GM19468 (cell line): ENCODE results near the gene MICAL2.

ENCODE experiments used
- ATAC-seq: cut with Tn5 transposase; IDR thresholded peaks from one replicate; pipeline ENCODE4 v1.9.1; 2021; ENCODE audit warnings: mild to moderate bottlenecking, moderate library complexity, moderate number of reproducible peaks; ENCODE audit not compliant: unreplicated experiment; ENCODE audit errors: extremely low read depth

The MICAL2 gene, protein sequence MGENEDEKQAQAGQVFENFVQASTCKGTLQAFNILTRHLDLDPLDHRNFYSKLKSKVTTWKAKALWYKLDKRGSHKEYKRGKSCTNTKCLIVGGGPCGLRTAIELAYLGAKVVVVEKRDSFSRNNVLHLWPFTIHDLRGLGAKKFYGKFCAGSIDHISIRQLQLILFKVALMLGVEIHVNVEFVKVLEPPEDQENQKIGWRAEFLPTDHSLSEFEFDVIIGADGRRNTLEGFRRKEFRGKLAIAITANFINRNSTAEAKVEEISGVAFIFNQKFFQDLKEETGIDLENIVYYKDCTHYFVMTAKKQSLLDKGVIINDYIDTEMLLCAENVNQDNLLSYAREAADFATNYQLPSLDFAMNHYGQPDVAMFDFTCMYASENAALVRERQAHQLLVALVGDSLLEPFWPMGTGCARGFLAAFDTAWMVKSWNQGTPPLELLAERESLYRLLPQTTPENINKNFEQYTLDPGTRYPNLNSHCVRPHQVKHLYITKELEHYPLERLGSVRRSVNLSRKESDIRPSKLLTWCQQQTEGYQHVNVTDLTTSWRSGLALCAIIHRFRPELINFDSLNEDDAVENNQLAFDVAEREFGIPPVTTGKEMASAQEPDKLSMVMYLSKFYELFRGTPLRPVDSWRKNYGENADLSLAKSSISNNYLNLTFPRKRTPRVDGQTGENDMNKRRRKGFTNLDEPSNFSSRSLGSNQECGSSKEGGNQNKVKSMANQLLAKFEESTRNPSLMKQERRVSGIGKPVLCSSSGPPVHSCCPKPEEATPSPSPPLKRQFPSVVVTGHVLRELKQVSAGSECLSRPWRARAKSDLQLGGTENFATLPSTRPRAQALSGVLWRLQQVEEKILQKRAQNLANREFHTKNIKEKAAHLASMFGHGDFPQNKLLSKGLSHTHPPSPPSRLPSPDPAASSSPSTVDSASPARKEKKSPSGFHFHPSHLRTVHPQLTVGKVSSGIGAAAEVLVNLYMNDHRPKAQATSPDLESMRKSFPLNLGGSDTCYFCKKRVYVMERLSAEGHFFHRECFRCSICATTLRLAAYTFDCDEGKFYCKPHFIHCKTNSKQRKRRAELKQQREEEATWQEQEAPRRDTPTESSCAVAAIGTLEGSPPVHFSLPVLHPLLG

GRCh38 chr11:12110201-12110713, at the start of gene MICAL2:
MICAL2 (plus strand) TSS chr11:12110590; CDS start chr11:12162156, 51,566 bp downstream.
- peak; percentile 99 for ATAC-seq

DNA sequence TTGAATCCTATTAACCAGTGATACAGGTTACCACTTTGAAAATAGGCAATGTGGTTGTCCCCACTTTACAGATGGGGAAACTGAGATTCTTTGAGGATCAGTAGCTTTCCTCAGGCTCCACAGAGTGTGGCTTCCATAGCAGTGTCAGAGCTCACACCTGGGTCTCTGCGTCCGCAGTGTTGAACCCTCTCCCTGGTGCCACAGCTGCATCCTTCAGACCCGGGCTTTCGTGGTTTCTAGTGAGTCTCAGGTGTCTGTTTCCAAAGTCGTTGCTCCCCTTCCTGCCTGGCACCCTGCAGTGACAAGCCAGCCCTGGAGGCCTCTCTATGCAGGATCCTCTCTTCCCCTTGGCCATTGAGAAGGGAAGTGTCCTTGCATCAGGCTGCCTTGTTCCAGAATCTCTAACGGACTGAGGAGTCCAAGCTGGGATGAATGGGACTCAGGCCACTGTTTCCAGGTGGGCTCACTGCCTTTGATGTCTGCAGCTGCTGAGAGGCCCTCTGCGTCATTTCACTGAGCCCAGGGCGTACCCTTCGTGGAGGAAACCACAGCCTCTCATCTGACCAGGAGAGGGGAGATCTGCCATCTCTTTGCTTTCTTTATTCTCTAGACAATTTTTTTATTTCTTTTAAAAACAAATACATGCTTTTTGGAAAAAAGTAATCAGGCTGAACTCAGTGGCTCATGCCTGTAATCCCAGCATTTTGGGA, 48.4 kb upstream of the MICAL2 start:
- no peak for ATAC-seq

DNA sequence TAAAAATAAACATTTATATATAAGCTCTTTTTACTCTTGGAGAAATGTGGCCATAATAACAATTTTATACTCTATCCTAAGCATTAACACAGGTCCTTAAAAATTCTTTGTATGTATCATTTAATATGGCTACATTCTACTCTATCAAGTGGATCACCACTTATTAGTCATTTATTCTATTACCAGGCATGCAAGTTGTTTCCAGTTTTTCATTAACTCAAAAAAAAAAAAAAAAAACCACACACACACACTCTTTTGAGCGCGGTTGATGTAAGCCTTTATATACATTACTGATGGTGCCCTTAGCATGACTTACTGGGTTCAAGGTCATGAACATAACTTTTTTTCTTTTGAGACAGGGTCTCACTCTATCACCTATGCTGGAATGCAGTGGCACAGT, 47.1 kb upstream of the MICAL2 start:
- no peak for ATAC-seq

GRCh38 chr11:12064136-12064953, 46.0 kb upstream of the MICAL2 start:
- ATAC-seq, result no peak

- no peak for ATAC-seq
Observed at GRCh38 chr11:12064954-12065280, 45.5 kb upstream of the MICAL2 start.

DNA sequence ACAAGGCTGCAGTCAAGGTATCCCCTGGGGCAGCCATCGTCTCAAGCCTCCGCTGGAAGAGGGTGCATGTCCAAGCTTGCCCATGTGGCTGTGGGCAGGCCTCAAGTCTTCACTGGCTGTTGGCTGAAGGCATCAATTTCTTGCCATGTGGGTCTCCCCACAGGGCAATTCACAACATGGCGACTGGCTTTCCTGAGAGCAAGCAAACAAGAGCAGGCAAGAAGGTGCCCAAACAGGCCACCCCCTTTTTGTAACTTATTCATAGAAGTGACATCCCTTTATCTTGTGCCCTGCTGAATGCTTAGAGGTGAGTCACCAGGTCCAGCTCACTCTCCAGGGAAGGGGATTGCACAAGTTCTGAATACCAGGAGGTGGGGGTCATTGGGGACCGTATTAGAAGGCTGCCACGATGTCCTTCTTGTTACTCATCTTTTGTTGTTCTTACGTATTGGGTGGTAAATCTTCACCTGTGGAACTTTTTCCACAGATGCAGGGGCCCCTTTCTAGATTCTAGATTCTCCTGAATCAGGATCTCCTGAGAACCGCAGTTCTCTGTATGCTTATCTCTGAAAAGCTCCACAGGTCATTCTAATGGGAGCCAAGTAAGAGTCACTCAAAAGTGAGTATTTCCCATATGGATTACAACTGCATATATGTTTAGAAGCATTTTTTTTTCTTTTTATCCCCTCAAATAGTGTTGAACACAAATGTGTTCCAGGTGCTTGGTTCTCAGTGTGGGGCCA, 44.2 kb upstream of the MICAL2 start:
- ATAC-seq, result no peak

- ATAC-seq, result no peak
Observed at GRCh38 chr11:12066799-12067508, 43.4 kb upstream of the MICAL2 start.

DNA sequence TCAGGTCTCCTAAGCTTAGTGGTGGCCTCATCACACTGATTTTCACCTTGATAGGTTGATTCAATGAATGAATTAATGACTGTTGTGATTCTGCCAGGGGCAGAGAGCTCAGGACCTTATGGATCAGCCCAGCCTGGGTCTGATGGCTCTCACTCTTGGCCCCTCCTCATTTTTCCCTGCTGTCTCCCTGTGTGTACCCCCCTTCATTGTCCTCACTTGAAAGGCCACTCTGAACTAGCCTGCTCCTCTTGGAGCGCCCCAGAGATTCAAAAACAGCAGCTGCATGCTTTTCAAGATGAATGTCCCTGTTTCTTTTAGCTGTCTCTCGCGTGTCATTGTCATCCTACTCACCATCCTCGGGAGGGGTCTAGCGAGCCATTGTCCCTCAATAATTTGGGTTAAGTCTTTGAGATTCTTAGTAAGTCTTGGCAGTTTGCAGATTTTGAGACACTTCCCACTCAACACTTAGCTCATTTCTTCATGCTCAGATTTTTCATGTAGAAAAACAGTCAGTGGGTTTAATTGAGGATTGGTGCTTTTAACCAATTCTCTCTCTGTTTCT, 42.5 kb upstream of the MICAL2 start:
- ATAC-seq, result no peak

- no peak for ATAC-seq
Observed at GRCh38 chr11:12069066-12069676, 41.2 kb upstream of the MICAL2 start.

GRCh38 chr11:12070446-12071267, 39.7 kb upstream of the MICAL2 start:
- no peak for ATAC-seq

- ATAC-seq, result no peak
Observed at GRCh38 chr11:12071574-12071973, 38.8 kb upstream of the MICAL2 start.

DNA sequence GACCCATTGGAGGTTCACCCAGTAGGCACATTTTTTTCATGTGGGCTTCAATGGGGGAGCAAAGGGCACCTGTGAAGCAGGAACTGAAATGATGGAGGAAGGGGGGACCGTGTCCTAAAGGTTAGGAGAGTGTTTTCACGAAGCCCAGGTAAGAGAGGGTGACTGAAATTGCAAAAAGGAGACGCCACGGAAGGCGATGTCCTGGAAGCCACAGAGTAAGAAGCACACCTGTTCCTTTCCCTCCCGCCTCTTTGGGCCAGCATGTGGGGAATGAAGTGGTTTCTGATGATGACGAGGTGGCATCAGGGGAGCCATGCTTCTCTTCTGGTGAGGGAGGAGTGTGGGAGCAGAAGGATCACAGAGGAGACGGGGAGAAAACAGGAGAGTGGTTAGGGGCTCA, 37.0 kb upstream of the MICAL2 start:
- ATAC-seq, result no peak

- ATAC-seq, result no peak
Observed at GRCh38 chr11:12073886-12074285, 36.5 kb upstream of the MICAL2 start.

GRCh38 chr11:12074529-12075195, 35.7 kb upstream of the MICAL2 start:
- no peak for ATAC-seq

GRCh38 chr11:12075291-12075690, 35.1 kb upstream of the MICAL2 start:
- no peak for ATAC-seq
